SK-N-SH treated with all-trans-retinoic acid at 6 μM for 48 hours (cell line): ENCODE data around the gene LIN7B.

ENCODE experiments used
- ATAC-seq: fragments of 200-7000 bp; cut with Tn5 transposase; 3 replicates; pipeline ENCODE4 v1.9.1; 2020; ENCODE audit warnings: mild to moderate bottlenecking, moderate library complexity
- ARNTL ChIP-seq: fragments of 450-650 bp; formaldehyde crosslinking; IDR thresholded peaks from 2 replicates; pipeline ENCODE4 v1.5.0; 2020; ENCODE audit warnings: low read depth, mild to moderate bottlenecking, moderate library complexity, borderline replicate concordance
- BACH2 ChIP-seq: fragments of 250-450 bp; sonication (Bioruptor Pico); IDR thresholded peaks from 2 replicates; pipeline ENCODE4 v1.9.0; 2021; ENCODE audit warnings: mild to moderate bottlenecking, borderline replicate concordance
- CSDC2 ChIP-seq: fragments of 250-450 bp; sonication (Bioruptor Pico); IDR thresholded peaks from 2 replicates; pipeline ENCODE4 v1.5.0; 2020; ENCODE audit warnings: mild to moderate bottlenecking, moderate library complexity
- ESRRG ChIP-seq: fragments of 250-450 bp; sonication (Bioruptor Pico); IDR thresholded peaks from 2 replicates; pipeline ENCODE4 v1.6.1; 2021; ENCODE audit warnings: mild to moderate bottlenecking
- GLIS3 ChIP-seq: fragments of 250-450 bp; sonication (Bioruptor Pico); IDR thresholded peaks from 2 replicates; pipeline ENCODE4 v1.5.0; 2020; ENCODE audit warnings: mild to moderate bottlenecking, moderate library complexity
- ISL1 ChIP-seq: fragments of 250-450 bp; sonication (Bioruptor Pico); IDR thresholded peaks from 2 replicates; pipeline ENCODE4 v2.1.2; 2022; ENCODE audit warnings: mild to moderate bottlenecking, moderate library complexity
- PPARA ChIP-seq: fragments of 250-450 bp; sonication (Bioruptor Pico); IDR thresholded peaks from 2 replicates; pipeline ENCODE4 v1.5.0; 2020; ENCODE audit warnings: mild to moderate bottlenecking, borderline replicate concordance
- RARB ChIP-seq: fragments of 250-450 bp; sonication (Bioruptor Pico); IDR thresholded peaks from 2 replicates; pipeline ENCODE4 v1.8.0; 2021; ENCODE audit warnings: mild to moderate bottlenecking, moderate library complexity
- SNAI2 ChIP-seq: fragments of 250-450 bp; sonication (Bioruptor Pico); IDR thresholded peaks from 2 replicates; pipeline ENCODE4 v1.5.0; 2020; ENCODE audit warnings: mild to moderate bottlenecking, moderate library complexity
- TCF4 ChIP-seq: fragments of 250-450 bp; sonication (Bioruptor Pico); IDR thresholded peaks from 2 replicates; pipeline ENCODE4 v1.8.0; 2021; ENCODE audit warnings: mild to moderate bottlenecking, moderate library complexity, borderline replicate concordance
- TOX ChIP-seq: fragments of 250-450 bp; sonication (Bioruptor Pico); IDR thresholded peaks from 2 replicates; pipeline ENCODE4 v1.8.0; 2021; ENCODE audit warnings: mild to moderate bottlenecking, moderate library complexity, borderline replicate concordance
- ZC3H10 ChIP-seq: fragments of 250-450 bp; sonication (Bioruptor Pico); IDR thresholded peaks from 2 replicates; pipeline ENCODE4 v1.5.1; 2021; ENCODE audit warnings: mild to moderate bottlenecking, moderate library complexity
- ZFP3 ChIP-seq: fragments of 250-450 bp; sonication (Bioruptor Pico); IDR thresholded peaks from 2 replicates; pipeline ENCODE4 v1.5.0; 2020; ENCODE audit warnings: mild to moderate bottlenecking, moderate library complexity
- ZFP30 ChIP-seq: fragments of 450-650 bp; formaldehyde crosslinking; IDR thresholded peaks from 2 replicates; pipeline ENCODE4 v1.5.0; 2022; ENCODE audit warnings: mild to moderate bottlenecking, moderate library complexity
- ZNF565 ChIP-seq: fragments of 450-650 bp; formaldehyde crosslinking; conservative IDR thresholded peaks from 2 replicates; pipeline ENCODE4 v1.5.0; 2020; ENCODE audit warnings: low read depth, mild to moderate bottlenecking, moderate library complexity
- ZNF70 ChIP-seq: fragments of 450-650 bp; formaldehyde crosslinking; IDR thresholded peaks from 2 replicates; pipeline ENCODE4 v1.5.0; 2020; ENCODE audit warnings: mild to moderate bottlenecking, moderate library complexity
- ZNF8 ChIP-seq: fragments of 450-650 bp; formaldehyde crosslinking; IDR thresholded peaks from 2 replicates; pipeline ENCODE4 v1.5.0; 2020; ENCODE audit warnings: mild to moderate bottlenecking, moderate library complexity
- TF ChIP-seq, protein P1 (sequence below): fragments of 250-450 bp; sonication (Bioruptor Pico); IDR thresholded peaks from 2 replicates; pipeline ENCODE4 v1.8.0; 2021; ENCODE audit warnings: low read depth, mild to moderate bottlenecking, moderate library complexity, borderline replicate concordance
- TF ChIP-seq, protein P2 (sequence below): fragments of 250-450 bp; sonication (Bioruptor Pico); IDR thresholded peaks from 2 replicates; pipeline ENCODE4 v1.5.1; 2020; ENCODE audit warnings: low read depth, mild to moderate bottlenecking, moderate library complexity
- TF ChIP-seq, protein P3 (sequence below): fragments of 250-450 bp; sonication (Bioruptor Pico); IDR thresholded peaks from 2 replicates; pipeline ENCODE4 v1.5.1; 2021; ENCODE audit warnings: mild to moderate bottlenecking, moderate library complexity

Gene LIN7B

DNA sequence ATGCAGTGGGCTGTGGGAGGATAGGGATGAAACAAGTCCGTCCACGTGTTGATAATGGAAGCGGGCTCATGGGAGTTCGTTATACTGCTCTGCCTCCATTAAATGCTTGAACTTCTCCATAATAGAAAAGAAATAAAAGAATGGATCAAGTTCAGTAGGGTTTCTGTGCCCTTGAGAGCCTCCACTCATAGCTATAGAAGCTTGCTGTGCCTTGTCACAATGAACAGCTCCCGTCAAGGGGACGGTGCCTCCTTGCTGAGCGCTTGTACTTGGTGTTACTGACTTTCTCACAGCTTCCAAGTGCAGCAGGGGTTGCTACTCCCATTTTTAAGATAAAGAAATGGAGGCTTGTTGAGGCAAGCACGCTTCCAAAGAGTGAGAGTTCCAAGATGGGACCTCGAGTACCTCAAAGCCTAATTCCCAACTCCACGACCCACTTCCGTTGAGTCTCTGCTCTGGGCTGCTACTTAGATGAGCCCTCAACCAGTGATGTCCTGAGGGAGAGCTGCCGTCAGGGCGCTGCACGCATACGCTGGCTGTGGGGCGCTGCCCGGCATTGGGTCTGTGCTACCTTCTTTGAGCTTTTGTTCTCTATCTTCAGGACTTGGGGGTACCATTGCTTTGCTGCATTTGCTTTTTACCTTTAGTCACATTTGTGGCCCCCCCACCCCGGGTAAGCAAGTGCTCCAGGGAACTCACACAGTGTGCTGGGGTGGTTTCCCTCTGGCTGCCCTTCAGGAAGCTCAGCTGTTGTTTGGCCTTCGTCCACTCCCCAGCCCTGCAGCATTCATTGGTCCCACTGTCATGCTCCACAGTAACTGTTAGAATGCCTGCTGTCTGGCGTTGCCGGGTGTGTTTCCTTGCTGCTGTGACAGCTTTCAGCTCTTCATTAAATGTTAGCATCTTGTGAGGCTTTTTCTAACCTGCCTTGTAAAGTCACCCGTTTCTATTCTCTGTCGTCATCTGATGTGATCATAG, 19.4 kb upstream of the LIN7B start (continued):
- TF ChIP-seq, protein P1, sequence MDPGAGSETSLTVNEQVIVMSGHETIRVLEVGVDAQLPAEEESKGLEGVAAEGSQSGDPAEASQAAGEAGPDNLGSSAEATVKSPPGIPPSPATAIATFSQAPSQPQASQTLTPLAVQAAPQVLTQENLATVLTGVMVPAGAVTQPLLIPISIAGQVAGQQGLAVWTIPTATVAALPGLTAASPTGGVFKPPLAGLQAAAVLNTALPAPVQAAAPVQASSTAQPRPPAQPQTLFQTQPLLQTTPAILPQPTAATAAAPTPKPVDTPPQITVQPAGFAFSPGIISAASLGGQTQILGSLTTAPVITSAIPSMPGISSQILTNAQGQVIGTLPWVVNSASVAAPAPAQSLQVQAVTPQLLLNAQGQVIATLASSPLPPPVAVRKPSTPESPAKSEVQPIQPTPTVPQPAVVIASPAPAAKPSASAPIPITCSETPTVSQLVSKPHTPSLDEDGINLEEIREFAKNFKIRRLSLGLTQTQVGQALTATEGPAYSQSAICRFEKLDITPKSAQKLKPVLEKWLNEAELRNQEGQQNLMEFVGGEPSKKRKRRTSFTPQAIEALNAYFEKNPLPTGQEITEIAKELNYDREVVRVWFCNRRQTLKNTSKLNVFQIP = no peak
- TF ChIP-seq ESRRG (CRISPR knock-in tag) (no peak), ZFP3 (CRISPR knock-in tag) (no peak)
- TF ChIP-seq, protein P2, sequence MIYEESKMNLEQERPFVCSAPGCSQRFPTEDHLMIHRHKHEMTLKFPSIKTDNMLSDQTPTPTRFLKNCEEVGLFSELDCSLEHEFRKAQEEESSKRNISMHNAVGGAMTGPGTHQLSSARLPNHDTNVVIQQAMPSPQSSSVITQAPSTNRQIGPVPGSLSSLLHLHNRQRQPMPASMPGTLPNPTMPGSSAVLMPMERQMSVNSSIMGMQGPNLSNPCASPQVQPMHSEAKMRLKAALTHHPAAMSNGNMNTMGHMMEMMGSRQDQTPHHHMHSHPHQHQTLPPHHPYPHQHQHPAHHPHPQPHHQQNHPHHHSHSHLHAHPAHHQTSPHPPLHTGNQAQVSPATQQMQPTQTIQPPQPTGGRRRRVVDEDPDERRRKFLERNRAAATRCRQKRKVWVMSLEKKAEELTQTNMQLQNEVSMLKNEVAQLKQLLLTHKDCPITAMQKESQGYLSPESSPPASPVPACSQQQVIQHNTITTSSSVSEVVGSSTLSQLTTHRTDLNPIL = no peak

DNA sequence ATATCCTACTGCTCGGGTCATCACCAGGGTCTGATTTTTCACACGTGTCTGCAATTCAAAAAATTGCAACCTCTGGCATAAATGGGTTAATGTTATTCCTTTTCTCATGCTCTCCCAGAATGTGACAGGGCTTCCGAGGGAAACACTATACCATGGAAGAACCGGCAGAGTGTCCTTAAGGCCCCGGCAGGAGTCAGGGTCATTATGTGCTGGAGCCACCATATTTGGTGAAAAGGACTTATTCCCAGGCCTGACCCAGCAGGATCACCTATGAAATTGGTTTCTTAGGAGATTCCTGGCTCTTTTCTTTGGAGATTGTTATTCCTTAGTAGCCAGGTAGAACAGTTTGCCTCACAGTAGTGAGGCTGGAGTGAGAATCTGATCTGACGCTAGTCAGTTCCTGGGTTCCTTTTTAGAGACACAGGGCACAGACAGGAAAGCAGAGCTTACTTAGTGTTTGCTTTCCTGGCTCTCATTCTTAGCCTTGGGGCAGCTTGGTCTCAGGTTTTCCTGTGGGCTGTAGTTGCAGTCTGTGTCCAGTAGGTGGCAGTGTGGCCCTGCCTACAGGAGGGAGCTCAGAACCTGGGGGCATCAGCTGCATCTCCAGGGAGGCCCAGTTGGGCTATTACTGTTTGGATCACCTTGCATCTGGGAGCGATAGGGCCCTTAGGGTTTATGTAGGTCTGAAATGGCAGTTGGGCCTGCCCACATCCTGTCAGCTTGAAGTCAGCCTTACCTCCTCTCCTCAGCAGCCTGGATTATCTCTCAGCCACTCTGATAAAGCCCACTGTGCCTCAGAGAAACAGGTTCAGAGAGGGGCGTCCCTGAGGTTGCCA, 16.5 kb upstream of the LIN7B start:
- ATAC-seq = peak; percentile 86
- TF ChIP-seq RARB (CRISPR knock-in tag) (no peak), ARNTL (CRISPR knock-in tag) (no peak), ZNF70 (CRISPR knock-in tag) (no peak), ZFP3 (CRISPR knock-in tag) (no peak), ZC3H10 (CRISPR knock-in tag) (no peak)
- TF ChIP-seq, protein P3, sequence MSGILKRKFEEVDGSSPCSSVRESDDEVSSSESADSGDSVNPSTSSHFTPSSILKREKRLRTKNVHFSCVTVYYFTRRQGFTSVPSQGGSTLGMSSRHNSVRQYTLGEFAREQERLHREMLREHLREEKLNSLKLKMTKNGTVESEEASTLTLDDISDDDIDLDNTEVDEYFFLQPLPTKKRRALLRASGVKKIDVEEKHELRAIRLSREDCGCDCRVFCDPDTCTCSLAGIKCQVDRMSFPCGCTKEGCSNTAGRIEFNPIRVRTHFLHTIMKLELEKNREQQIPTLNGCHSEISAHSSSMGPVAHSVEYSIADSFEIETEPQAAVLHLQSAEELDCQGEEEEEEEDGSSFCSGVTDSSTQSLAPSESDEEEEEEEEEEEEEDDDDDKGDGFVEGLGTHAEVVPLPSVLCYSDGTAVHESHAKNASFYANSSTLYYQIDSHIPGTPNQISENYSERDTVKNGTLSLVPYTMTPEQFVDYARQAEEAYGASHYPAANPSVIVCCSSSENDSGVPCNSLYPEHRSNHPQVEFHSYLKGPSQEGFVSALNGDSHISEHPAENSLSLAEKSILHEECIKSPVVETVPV = no peak

DNA sequence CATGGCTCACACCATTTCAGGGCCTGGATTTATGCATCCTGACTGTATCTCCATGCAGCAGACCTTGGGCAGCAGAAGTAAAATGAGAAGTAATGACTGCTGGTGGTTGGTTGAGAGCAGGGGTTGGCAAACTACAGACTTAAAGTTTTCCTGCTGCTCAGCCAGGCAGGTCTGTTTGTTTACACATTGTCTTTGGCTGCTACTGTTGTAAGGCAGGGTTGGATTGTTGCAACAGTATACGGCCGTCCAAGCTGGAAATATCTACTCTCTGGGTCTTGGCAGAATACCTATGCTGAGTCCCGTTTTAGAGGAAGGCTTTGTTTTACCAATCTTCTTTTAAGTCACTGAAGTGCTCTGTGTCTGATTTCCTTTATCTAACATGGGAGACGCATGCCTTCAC, 15.4 kb upstream of the LIN7B start:
- no peak for ATAC-seq

DNA sequence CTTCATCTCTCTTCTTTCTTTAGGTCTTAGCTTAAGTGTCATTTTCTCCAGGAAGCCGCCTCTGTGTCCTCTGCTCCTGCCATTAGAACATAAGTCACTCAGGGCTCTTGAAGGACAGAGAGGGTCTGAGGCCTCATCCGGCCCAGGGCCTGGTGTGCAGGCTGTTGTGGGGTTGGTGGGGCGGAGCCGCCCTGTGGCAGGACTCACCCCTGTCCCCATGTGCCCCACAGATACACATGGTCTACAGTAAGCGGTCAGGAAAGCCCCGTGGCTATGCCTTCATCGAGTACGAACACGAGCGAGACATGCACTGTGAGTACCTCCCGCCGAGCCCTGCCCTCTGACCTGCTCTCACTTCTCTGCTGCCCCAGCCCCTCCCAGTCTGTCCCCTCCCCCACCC, 13.0 kb upstream of the LIN7B start:
- ATAC-seq = no peak
- TF ChIP-seq ZNF8 (no peak), ESRRG (CRISPR knock-in tag) (no peak), CSDC2 (CRISPR knock-in tag) (no peak), PPARA (CRISPR knock-in tag) (no peak), ZFP30 (CRISPR knock-in tag) (no peak), ISL1 (CRISPR knock-in tag) (no peak), ZFP3 (CRISPR knock-in tag) (no peak), ZNF565 (CRISPR knock-in tag) (no peak)
- TF ChIP-seq, protein P3 = no peak

More for the DNA sequence above, 15.4 kb upstream of the LIN7B start:
- TF ChIP-seq RARB (CRISPR knock-in tag) (no peak), TOX (no peak), TCF4 (CRISPR knock-in tag) (no peak)
- TF ChIP-seq, protein P1 = no peak

DNA sequence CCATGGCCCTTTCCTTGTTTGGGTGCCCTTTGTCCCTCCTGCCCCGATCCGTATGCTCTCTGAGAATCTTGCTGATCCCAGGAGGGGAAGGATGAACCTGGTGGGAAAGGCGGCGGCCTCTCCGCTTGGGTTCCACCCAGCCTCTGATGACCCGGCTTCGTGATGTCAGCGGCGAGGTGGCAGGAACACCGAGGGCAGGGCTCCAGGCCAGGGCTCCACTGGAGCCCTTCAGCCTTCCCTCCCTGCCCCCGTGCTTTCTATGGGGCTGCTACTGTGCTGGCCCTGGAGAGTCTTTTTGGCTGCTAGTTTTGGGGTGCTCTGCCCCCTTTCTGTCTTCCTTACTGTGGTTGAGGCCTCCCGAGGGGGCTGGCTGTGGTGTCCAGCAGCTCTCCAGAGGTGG, 11.9 kb upstream of the LIN7B start:
- no peak for ATAC-seq
- TF ChIP-seq ZFP30 (CRISPR knock-in tag) (no peak), GLIS3 (CRISPR knock-in tag) (no peak), SNAI2 (CRISPR knock-in tag) (no peak), ARNTL (CRISPR knock-in tag) (no peak), RARB (CRISPR knock-in tag) (no peak), ZNF8 (no peak), TCF4 (CRISPR knock-in tag) (no peak), BACH2 (CRISPR knock-in tag) (no peak), ZFP3 (CRISPR knock-in tag) (no peak), ISL1 (CRISPR knock-in tag) (no peak), ZNF70 (CRISPR knock-in tag) (no peak)
- TF ChIP-seq, protein P3 = no peak
- TF ChIP-seq, protein P1 = no peak
